ENCODE results near the gene LCP2.
A peak's percentile ranks its signal among the peaks of the same experiment; 100 is the strongest.

The LCP2 gene

DNA sequence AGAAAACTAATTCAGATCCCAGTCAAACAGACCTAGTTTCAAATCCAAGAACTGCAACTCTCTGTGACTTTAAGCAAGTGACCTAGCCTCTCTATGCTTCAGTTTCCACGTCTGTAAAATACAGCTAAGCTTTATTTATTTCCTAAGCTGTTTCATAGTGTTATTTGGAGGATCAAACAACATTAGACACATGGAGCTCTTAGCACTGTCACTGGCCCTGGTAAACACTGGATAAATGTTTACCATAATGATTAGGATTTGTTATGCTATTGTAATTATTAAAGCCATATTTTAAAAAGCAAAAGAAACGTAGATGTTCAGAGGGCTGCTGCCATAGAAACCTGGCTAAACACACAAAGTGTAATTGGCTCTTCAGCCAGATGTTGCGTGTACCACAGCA lies 91.4 kb downstream of the LCP2 start:
- DNase-seq, result peak; percentile 29

DNA sequence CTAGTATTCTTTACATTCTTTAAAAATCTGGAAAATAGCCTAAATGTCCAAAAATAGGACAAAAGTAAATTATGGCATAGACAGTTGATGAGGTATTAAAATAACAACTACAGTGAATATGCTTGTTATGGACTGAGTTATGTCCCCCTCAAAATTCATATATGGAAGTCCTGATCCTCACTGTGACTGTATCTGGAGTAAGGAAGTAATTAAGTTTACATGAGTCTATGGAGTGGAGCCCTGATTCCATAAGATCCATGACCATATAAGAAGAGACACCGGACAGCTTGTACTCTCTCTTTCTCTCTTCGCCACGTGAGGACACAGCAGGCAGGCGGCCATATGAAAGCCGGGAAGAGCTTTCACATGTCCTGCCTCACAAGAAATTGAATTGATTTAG lies 93.4 kb downstream of the LCP2 start:
- no peak for DNase-seq

DNA sequence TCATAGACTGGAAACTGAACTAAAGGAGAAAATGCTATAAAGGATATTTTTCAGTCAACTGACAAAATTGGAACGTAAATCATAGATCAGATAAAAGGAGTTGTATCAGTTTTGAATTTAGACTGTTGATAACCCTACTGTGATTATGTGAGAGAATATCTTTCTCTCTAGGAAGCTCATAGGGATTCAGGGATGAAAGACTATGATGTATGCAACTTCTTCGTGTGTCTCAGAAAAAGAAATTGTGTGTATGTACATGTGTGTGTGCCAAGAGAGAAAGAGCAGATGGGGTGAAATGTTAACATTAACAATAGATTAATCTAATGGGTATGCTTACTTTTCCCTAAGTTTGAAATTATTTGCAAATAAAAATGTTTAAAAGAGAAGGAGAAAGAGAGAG lies 95.5 kb downstream of the LCP2 start:
- no peak for DNase-seq

DNA sequence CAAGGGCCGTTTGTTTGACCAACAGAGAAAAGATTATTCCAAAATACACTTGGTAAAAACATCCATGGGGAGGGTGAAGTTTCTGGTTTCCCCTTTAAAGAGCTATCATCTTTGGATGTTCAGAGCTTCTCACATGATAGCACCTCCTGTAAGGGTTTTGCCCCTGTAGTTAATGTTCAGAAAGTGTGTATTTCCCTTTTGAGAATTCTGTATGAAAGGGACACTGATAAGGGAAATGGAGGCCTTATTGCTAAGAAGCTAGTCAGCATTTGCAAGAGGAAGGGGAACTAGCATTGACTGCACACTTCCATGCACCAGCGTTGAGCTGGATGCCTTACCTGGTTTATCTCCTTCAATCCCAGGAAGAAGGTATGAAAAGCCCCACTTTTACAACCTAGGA lies 96.3 kb downstream of the LCP2 start:
- DNase-seq, result no peak

DNA sequence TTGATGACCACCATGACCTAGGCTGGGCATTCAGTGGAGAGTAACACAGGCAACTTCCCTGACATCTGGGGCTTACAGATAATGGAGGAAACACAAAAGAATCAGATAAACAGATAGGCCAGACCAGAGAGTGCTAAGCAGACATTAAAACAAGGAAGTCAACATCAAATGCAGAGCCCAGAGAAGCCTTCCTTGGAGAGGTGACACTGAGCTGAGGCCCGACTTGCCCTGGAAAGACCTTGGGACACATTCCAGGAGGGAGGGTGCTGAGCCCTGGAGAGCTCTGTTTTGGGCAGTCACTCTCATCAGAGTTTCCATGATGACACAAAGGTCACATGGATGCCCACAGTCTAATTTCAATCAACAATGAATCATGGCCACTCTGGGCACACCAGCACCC lies 96.7 kb downstream of the LCP2 start:
- no peak for DNase-seq

Data from eye (tissue), 1 donor.